H9 (cell line): ENCODE results near the gene MAGEB10. TPM values are rescaled to one million over a fixed set of nuclear protein-coding genes. Genes with fewer than 3 reads are reported as not detected.

Experiments
- DNase-seq: peaks from one replicate; pipeline ENCODE4 v3.0.0-alpha.2; 2017
- H2AFZ ChIP-seq: one replicate; pipeline ENCODE4 v1.6.1; 2013; ENCODE audit warnings: mild to moderate bottlenecking, low read length, control low read depth, moderate library complexity
- H2AK5ac ChIP-seq: 2 replicates; pipeline ENCODE4 v1.6.1; 2013; ENCODE audit warnings: low read length, control low read depth, mixed read lengths; ENCODE audit not compliant: insufficient read length
- H2BK120ac ChIP-seq: one replicate; pipeline ENCODE4 v1.6.1; 2013; ENCODE audit warnings: low read depth, mild to moderate bottlenecking, low read length, control low read depth, inconsistent platforms; ENCODE audit not compliant: poor library complexity, severe bottlenecking
- H2BK12ac ChIP-seq: 2 replicates; pipeline ENCODE4 v1.6.1; 2013; ENCODE audit warnings: low read length, control low read depth, mixed read lengths, low read depth; ENCODE audit not compliant: insufficient read length
- H2BK15ac ChIP-seq: 2 replicates; pipeline ENCODE4 v1.6.1; 2013; ENCODE audit warnings: low read depth, low read length, control low read depth
- H2BK20ac ChIP-seq: one replicate; pipeline ENCODE4 v1.6.1; 2013; ENCODE audit warnings: low read depth, mild to moderate bottlenecking, low read length, control low read depth, inconsistent platforms; ENCODE audit not compliant: poor library complexity, severe bottlenecking
- H2BK5ac ChIP-seq: 2 replicates; pipeline ENCODE4 v1.6.1; 2013; ENCODE audit warnings: low read length, control low read depth, mixed read lengths; ENCODE audit not compliant: insufficient read length
- H3K14ac ChIP-seq: 2 replicates; pipeline ENCODE4 v1.6.1; 2013; ENCODE audit warnings: low read length, control low read depth; ENCODE audit not compliant: insufficient read depth
- H3K18ac ChIP-seq: 2 replicates; pipeline ENCODE4 v1.6.1; 2013; ENCODE audit warnings: low read depth, mild to moderate bottlenecking, mixed read lengths, low read length, control low read depth; ENCODE audit not compliant: insufficient read length
- H3K23ac ChIP-seq: 2 replicates; pipeline ENCODE4 v1.6.1; 2013; ENCODE audit warnings: low read length, control low read depth, mixed read lengths, low read depth; ENCODE audit not compliant: insufficient read length
- H3K23me2 ChIP-seq: 2 replicates; pipeline ENCODE4 v1.6.1; 2013; ENCODE audit warnings: low read depth, mild to moderate bottlenecking, mixed read lengths, low read length, control low read depth; ENCODE audit not compliant: insufficient read length, poor library complexity, severe bottlenecking
- H3K27ac ChIP-seq: 2 replicates; pipeline ENCODE4 v1.5.1; 2013; ENCODE audit warnings: low read length, control low read depth, mixed read lengths, low read depth; ENCODE audit not compliant: insufficient read length
- H3K27me3 ChIP-seq: 2 replicates; pipeline ENCODE4 v1.6.1; 2013; ENCODE audit warnings: low read length, control low read depth, inconsistent platforms; ENCODE audit not compliant: insufficient read depth
- H3K4ac ChIP-seq: 2 replicates; pipeline ENCODE4 v1.6.1; 2013; ENCODE audit warnings: low read depth, mild to moderate bottlenecking, control low read depth, inconsistent platforms, low read length, moderate library complexity
- H3K4me1 ChIP-seq: 2 replicates; pipeline ENCODE4 v1.6.1; 2013; ENCODE audit warnings: low read length, control low read depth, inconsistent platforms; ENCODE audit not compliant: insufficient read depth
- H3K4me2 ChIP-seq: 2 replicates; pipeline ENCODE4 v1.6.1; 2013; ENCODE audit warnings: low read length, control low read depth, mixed read lengths; ENCODE audit not compliant: insufficient read length, insufficient read depth
- H3K56ac ChIP-seq: 2 replicates; pipeline ENCODE4 v1.6.1; 2013; ENCODE audit warnings: low read depth, mild to moderate bottlenecking, mixed read lengths, low read length, control low read depth; ENCODE audit not compliant: insufficient read length
- H3K79me1 ChIP-seq: 2 replicates; pipeline ENCODE4 v1.6.1; 2013; ENCODE audit warnings: low read depth, mild to moderate bottlenecking, moderate library complexity, low read length, control low read depth, inconsistent platforms; ENCODE audit not compliant: insufficient read depth, poor library complexity, severe bottlenecking
- H3K79me2 ChIP-seq: 2 replicates; pipeline ENCODE4 v1.6.1; 2013; ENCODE audit warnings: low read length, control low read depth, inconsistent platforms; ENCODE audit not compliant: insufficient read depth
- H3K9ac ChIP-seq: 2 replicates; pipeline ENCODE4 v1.6.1; 2013; ENCODE audit warnings: low read length, control low read depth, mixed read lengths; ENCODE audit not compliant: insufficient read length; ENCODE audit errors: extremely low read depth
- H3K9me3 ChIP-seq: one replicate; pipeline ENCODE4 v1.6.1; 2013; ENCODE audit warnings: low read depth, low read length, inconsistent platforms; ENCODE audit not compliant: control insufficient read depth
- H3T11ph ChIP-seq: one replicate; pipeline ENCODE4 v1.6.1; 2013; ENCODE audit warnings: mild to moderate bottlenecking, low read length, control low read depth, inconsistent platforms
- H4K20me1 ChIP-seq: one replicate; pipeline ENCODE4 v1.6.1; 2013; ENCODE audit not compliant: control insufficient read depth, insufficient read length, insufficient read depth
- H4K5ac ChIP-seq: 2 replicates; pipeline ENCODE4 v1.6.1; 2013; ENCODE audit warnings: low read depth, mild to moderate bottlenecking, mixed read lengths, low read length, control low read depth; ENCODE audit not compliant: insufficient read length
- H4K8ac ChIP-seq: replicated peaks from 2 replicates; pipeline ENCODE4 v1.6.1; 2013; ENCODE audit warnings: low read length, control low read depth, mixed read lengths, low read depth; ENCODE audit not compliant: insufficient read length
- H4K91ac ChIP-seq: 2 replicates; pipeline ENCODE4 v1.6.1; 2013; ENCODE audit warnings: low read depth, mild to moderate bottlenecking, moderate library complexity, mixed read lengths, low read length, control low read depth; ENCODE audit not compliant: insufficient read length
- H3K27ac Mint-ChIP-seq, 3 experiments: 2 replicates in 2 of 3; 3 replicates in 1 of 3; pipeline ENCODE4 v1.8.0; 2020 to 2021; ENCODE audit warnings: mixed read lengths in 3 of 3, mild to moderate bottlenecking in 1 of 3, moderate library complexity in 1 of 3
- H3K27me3 Mint-ChIP-seq: 2 replicates; pipeline ENCODE4 v1.8.0; 2021; ENCODE audit warnings: low read depth, mild to moderate bottlenecking, moderate library complexity, mixed read lengths
- H3K36me3 Mint-ChIP-seq, 3 experiments: 2 replicates in 2 of 3; 3 replicates in 1 of 3; pipeline ENCODE4 v1.8.0; 2020 to 2021; ENCODE audit warnings: low read depth in 3 of 3, mixed read lengths in 3 of 3; ENCODE audit not compliant: insufficient read depth in 1 of 3
- H3K4me1 Mint-ChIP-seq, 2 experiments: 2 replicates each; pipeline ENCODE4 v1.8.0; 2020; ENCODE audit warnings: mixed read lengths in 2 of 2
- H3K4me3 Mint-ChIP-seq, 2 experiments: 2 replicates in 1 of 2; 3 replicates in 1 of 2; pipeline ENCODE4 v1.8.0; 2020 to 2021; ENCODE audit warnings: mild to moderate bottlenecking in 2 of 2, mixed read lengths in 2 of 2, moderate library complexity in 1 of 2
- H3K9me3 Mint-ChIP-seq, 2 experiments: 2 replicates in 1 of 2; 3 replicates in 1 of 2; pipeline ENCODE4 v1.8.0; 2020; ENCODE audit warnings: mild to moderate bottlenecking in 2 of 2, mixed read lengths in 2 of 2, moderate library complexity in 1 of 2
- WGBS: extraction: QIAGEN DNeasy Blood & Tissue Kit; methylation state at CpG from one replicate; pipeline ENCODE4 v1.1.7; 2013; ENCODE audit warnings: missing lambda C conversion rate, low lambda C conversion rate, mixed read lengths; ENCODE audit not compliant: insufficient read length; ENCODE audit errors: extremely low coverage; 5-methylcytosine and 5-hydroxymethylcytosine counted together
- long read RNA-seq: library from polyadenylated mRNA; unstranded; transcript quantifications from one replicate; pipeline ENCODE4 v2.0.0, GENCODE V29; 2020
- total RNA-seq: library from RNA; stranded (reverse); gene quantifications from 2 replicates; pipeline ENCODE4 v1.2.1, GENCODE V29; 2021
- TF ChIP-seq, protein P1 (sequence below): fragments of 200-600 bp; sonication (generic); conservative IDR thresholded peaks from 3 replicates; pipeline ENCODE4 v1.8.0; 2021; ENCODE audit warnings: antibody characterized with exemption, mild to moderate bottlenecking

The MAGEB10 gene, protein sequence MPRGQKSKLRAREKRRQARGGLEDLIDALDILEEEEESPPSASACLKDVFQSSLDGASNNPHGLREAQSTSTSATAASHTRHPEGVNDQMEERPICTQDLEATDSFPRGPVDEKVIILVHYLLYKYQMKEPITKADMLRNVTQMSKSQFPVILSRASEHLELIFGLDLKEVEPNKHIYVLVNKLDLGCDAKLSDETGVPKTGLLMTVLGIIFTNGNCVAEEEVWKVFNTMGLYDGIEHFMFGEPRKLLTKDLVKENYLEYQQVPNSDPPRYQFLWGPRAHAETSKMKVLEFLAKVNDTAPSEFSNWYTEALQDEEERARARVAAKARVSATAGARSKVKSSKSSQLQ
- total RNA-seq = not detected in 2 replicates
- long read RNA-seq = 0 reads

DNA sequence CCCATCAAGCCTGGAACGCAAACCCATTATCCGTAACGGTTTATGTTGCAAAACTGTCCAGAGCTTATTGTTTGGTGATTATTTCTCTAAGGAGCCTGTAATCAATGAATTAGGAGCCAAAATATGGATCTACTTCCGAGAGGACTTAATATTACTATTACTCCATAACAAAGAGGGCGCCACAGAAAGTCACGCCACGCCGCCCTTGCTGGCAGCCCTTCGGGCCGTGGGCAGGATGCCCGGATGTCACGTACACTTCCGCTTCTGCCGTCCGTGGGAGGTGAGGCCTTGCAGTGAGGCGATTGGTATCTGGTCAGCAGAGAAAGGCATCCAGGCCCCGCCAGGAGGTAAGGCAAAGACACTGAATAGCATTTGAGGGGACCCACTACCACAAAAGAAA is at the start of gene MAGEB10:
TSS of gene MAGEB10 (plus strand) at position 301 of the 400 bp plus-strand sequence. CDS start 13,317 bp downstream, outside the sequence.
- Histone ChIP-seq H2AK5ac (no peak within 1 kb of the TSS), H3K4ac (no peak within 1 kb of the TSS), H4K8ac (no peak within 1 kb of the TSS), H4K5ac (no peak within 1 kb of the TSS), H2BK12ac (no peak within 1 kb of the TSS), H3K79me1 (no peaks in the 10 kb centered on the region), H2BK15ac (no peak within 1 kb of the TSS), H3T11ph (no peak within 1 kb of the TSS), H4K20me1 (no peaks in the 10 kb centered on the region), H3K79me2 (no peaks in the 10 kb centered on the region), H3K27me3 (no peaks in the 10 kb centered on the region), H3K56ac (no peak within 1 kb of the TSS), H2BK120ac (no peak within 1 kb of the TSS), H2AFZ (no peak within 1 kb of the TSS), H3K27ac (no peak within 1 kb of the TSS), H3K9me3 (peaks cover 39% of the 10 kb centered on the region), H3K9ac (no peak within 1 kb of the TSS), H3K14ac (no peak within 1 kb of the TSS), H2BK5ac (no peak within 1 kb of the TSS), H3K18ac (no peak within 1 kb of the TSS), H4K91ac (no peak within 1 kb of the TSS), H3K23ac (no peak within 1 kb of the TSS), H2BK20ac (no peak within 1 kb of the TSS), H3K4me1 (no peaks in the 10 kb centered on the region), H3K4me2 (no peak within 1 kb of the TSS), H3K23me2 (no peaks in the 10 kb centered on the region)
- TF ChIP-seq, protein P1, sequence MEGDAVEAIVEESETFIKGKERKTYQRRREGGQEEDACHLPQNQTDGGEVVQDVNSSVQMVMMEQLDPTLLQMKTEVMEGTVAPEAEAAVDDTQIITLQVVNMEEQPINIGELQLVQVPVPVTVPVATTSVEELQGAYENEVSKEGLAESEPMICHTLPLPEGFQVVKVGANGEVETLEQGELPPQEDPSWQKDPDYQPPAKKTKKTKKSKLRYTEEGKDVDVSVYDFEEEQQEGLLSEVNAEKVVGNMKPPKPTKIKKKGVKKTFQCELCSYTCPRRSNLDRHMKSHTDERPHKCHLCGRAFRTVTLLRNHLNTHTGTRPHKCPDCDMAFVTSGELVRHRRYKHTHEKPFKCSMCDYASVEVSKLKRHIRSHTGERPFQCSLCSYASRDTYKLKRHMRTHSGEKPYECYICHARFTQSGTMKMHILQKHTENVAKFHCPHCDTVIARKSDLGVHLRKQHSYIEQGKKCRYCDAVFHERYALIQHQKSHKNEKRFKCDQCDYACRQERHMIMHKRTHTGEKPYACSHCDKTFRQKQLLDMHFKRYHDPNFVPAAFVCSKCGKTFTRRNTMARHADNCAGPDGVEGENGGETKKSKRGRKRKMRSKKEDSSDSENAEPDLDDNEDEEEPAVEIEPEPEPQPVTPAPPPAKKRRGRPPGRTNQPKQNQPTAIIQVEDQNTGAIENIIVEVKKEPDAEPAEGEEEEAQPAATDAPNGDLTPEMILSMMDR = no peak
- no CpG with 5 or more reads among the region's 17 CpGs for WGBS
- Mint-ChIP-seq H3K4me1 (no peaks in the 10 kb centered on the region), H3K9me3 (peaks cover 62 to 72% of the 10 kb centered on the region in 2 experiments), H3K27me3 (peaks cover 8% of the 10 kb centered on the region), H3K27ac (no peak within 1 kb of the TSS), H3K36me3 (peaks cover 0 to 5% (median 3%) of the 10 kb centered on the region in 3 experiments; a peak in 4 of 7 replicates), H3K4me3 (no peak within 1 kb of the TSS)
- no peak for DNase-seq
